Panc1 (cell line): ENCODE data around the gene ALG5. TPM values are rescaled to one million over a fixed set of nuclear protein-coding genes. Genes with fewer than 3 reads are reported as not detected.

Source experiments
- ATAC-seq: fragments of 200-7000 bp; cut with Tn5 transposase; 2 replicates; pipeline ENCODE4 v1.9.1; 2020; ENCODE audit warnings: mild to moderate bottlenecking, moderate library complexity
- BruUV-seq: library from RNA; stranded (reverse); fragments of 400-500 nt; replicated peaks from 2 replicates; lab custom pipeline; 2021; lab: Mats Ljungman, UMichigan
- CTCF ChIA-PET: fragments of 300-600 bp; sonication (Branson Sonifier 250); formaldehyde crosslinking; loops from one replicate; lab custom pipeline; 2022; ENCODE audit warnings: antibody characterized with exemption; lab: Charles Lee
- POLR2A ChIA-PET: fragments of 300-600 bp; sonication (Branson Sonifier 250); formaldehyde crosslinking; loops from one replicate; lab custom pipeline; 2022; ENCODE audit warnings: antibody characterized with exemption; lab: Charles Lee
- DNase-seq: peaks from one replicate; pipeline ENCODE4 v3.0.0-alpha.2; 2010; ENCODE audit warnings: low read depth, low spot score
- H3K27ac ChIP-seq: 2 replicates; pipeline ENCODE4 v1.5.1; 2011; ENCODE audit warnings: mild to moderate bottlenecking, low read length, inconsistent platforms
- H3K27me3 ChIP-seq: fragments of 200-500 bp; sonication (Bioruptor generic); 2 replicates; pipeline ENCODE4 v1.6.0; 2014; ENCODE audit warnings: low read length, inconsistent platforms; ENCODE audit not compliant: control insufficient read depth, insufficient read depth
- H3K36me3 ChIP-seq: fragments of 200-500 bp; sonication (Bioruptor generic); 2 replicates; pipeline ENCODE4 v1.5.1; 2014; ENCODE audit warnings: inconsistent platforms, mild to moderate bottlenecking, low read length, moderate library complexity; ENCODE audit not compliant: control insufficient read depth, insufficient read depth
- H3K4me1 ChIP-seq: 2 replicates; pipeline ENCODE4 v1.5.1; 2011; ENCODE audit warnings: inconsistent platforms, mild to moderate bottlenecking, low read length, moderate library complexity; ENCODE audit not compliant: control insufficient read depth, insufficient read depth
- H3K4me3 ChIP-seq, 2 experiments: 2 replicates each; pipeline ENCODE4 v1.5.1; 2011 to 2012; ENCODE audit warnings: low read depth in 2 of 2, low read length in 2 of 2, mild to moderate bottlenecking in 2 of 2, inconsistent platforms in 1 of 2, moderate library complexity in 1 of 2
- H3K9me3 ChIP-seq: fragments of 200-500 bp; sonication (Bioruptor generic); 2 replicates; pipeline ENCODE4 v1.5.1; 2014; ENCODE audit warnings: low read depth, mild to moderate bottlenecking, inconsistent platforms, low read length, moderate library complexity; ENCODE audit not compliant: control insufficient read depth, insufficient read depth
- POLR2AphosphoS5 ChIP-seq: IDR thresholded peaks from 2 replicates; pipeline ENCODE4 v1.6.1; 2012; ENCODE audit warnings: mild to moderate bottlenecking, low read depth, low read length, moderate library complexity
- SIN3A ChIP-seq: IDR thresholded peaks from 2 replicates; pipeline ENCODE4 v1.6.1; 2012; ENCODE audit warnings: low read depth, mild to moderate bottlenecking, low read length, moderate library complexity, borderline replicate concordance; ENCODE audit not compliant: insufficient read depth
- TCF7L2 ChIP-seq: IDR thresholded peaks from 2 replicates; pipeline ENCODE4 v1.6.1; 2011; ENCODE audit warnings: mild to moderate bottlenecking, low read depth, low read length, inconsistent platforms
- in situ Hi-C: cut with HindIII; loops from 2 replicates; pipeline ENCODE4 v1.10.0; 2016; ENCODE audit warnings: low sequenced_read_pairs, low pct_unique_long_range_greater_than_20kb
- intact Hi-C: fragments of 100-400 bp; cut with micrococcal nuclease; formaldehyde crosslinking; loops from one replicate; pipeline ENCODE4 v1.10.0; 2022; ENCODE audit not compliant: unreplicated experiment
- total RNA-seq: library from RNA; stranded (reverse); gene quantifications from one replicate; pipeline ENCODE4 v1.2.1, GENCODE V29; 2021; ENCODE audit not compliant: unreplicated experiment
- TF ChIP-seq, protein P1 (sequence below), 2 experiments: IDR thresholded peaks; 2 replicates each; pipeline ENCODE4 v1.6.1; 2011 to 2012; ENCODE audit warnings: low read depth in 2 of 2, control low read depth in 1 of 2, low read length in 1 of 2, mild to moderate bottlenecking in 1 of 2, moderate library complexity in 1 of 2; ENCODE audit not compliant: insufficient read depth in 1 of 2
- TF ChIP-seq, protein P2 (sequence below): fragments of 450-650 bp; IDR thresholded peaks from 2 replicates; pipeline ENCODE4 v1.5.1; 2017; ENCODE audit warnings: mild to moderate bottlenecking

The ALG5 gene
- total RNA-seq, 1 experiment from 2014 or later, result 19.3 TPM

DNA sequence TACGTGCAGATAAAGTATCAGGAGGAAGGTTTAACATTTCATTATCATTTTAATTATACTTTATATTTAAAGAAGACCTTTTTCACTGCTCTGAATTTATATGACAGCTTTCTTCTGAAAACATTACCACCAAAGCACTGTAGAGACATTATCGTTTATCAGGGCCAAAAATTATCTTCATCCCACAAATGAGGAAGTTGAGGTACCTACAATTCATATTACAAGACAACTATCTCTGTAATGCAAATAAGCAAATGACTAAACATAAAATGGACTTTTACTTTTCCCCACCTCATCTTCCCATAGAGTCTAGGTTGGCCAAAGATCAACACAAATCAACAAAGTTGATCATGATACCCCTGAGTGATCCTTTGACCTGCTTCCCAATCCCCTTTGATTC is 48.2 kb downstream of the ALG5 start:
- ATAC-seq (no peak), DNase-seq (no peak)
- no TSS peak for BruUV-seq
- CTCF ChIA-PET, result no interaction called here
- H3K27ac ChIP-seq, result no peak overlapping the region
- H3K36me3 ChIP-seq, result no peaks in the 10 kb centered on the region; the same call in 1 of the 2 replicates
- no peak overlapping the region for H3K4me3 ChIP-seq
- POLR2A ChIA-PET, result no interaction called here
- in situ Hi-C loops, result no loop called here
- intact Hi-C loops, result no loop called here
- no peaks in the 10 kb centered on the region for H3K27me3 ChIP-seq
- no peaks in the 10 kb centered on the region for H3K9me3 ChIP-seq
- TF ChIP-seq, protein P1, sequence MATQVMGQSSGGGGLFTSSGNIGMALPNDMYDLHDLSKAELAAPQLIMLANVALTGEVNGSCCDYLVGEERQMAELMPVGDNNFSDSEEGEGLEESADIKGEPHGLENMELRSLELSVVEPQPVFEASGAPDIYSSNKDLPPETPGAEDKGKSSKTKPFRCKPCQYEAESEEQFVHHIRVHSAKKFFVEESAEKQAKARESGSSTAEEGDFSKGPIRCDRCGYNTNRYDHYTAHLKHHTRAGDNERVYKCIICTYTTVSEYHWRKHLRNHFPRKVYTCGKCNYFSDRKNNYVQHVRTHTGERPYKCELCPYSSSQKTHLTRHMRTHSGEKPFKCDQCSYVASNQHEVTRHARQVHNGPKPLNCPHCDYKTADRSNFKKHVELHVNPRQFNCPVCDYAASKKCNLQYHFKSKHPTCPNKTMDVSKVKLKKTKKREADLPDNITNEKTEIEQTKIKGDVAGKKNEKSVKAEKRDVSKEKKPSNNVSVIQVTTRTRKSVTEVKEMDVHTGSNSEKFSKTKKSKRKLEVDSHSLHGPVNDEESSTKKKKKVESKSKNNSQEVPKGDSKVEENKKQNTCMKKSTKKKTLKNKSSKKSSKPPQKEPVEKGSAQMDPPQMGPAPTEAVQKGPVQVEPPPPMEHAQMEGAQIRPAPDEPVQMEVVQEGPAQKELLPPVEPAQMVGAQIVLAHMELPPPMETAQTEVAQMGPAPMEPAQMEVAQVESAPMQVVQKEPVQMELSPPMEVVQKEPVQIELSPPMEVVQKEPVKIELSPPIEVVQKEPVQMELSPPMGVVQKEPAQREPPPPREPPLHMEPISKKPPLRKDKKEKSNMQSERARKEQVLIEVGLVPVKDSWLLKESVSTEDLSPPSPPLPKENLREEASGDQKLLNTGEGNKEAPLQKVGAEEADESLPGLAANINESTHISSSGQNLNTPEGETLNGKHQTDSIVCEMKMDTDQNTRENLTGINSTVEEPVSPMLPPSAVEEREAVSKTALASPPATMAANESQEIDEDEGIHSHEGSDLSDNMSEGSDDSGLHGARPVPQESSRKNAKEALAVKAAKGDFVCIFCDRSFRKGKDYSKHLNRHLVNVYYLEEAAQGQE (IDR thresholded peaks at IDR 0.05; ENCODE audit: insufficient read depth in 1 of 2, low read depth in 2 of 2, low read length in 1 of 2), result no peak
- no peak for TF ChIP-seq POLR2AphosphoS5
- no peak for TF ChIP-seq TCF7L2
- H3K4me1 ChIP-seq, result no peaks in the 10 kb centered on the region

DNA sequence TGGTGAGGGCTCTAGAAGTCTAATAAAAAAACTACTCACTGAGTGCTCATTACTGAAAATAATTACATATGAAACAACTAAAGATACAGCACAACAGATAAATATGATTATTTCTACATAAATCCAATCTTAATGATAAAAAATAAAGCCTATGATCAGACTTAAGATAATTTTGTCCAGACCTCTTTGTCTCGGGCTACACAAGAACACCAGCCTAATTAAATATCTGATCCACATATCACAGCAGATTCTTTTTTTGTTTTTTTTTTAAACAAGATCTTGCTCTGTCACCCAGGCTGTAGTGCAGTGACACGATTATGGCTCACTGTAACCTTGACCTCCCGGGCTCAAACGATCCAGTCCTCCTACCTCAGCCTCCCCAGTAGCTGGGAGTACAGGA is 48.8 kb downstream of the ALG5 start:
- in situ Hi-C loops (no loop called here), intact Hi-C loops (no loop called here)
- POLR2A ChIA-PET, result no interaction called here
- CTCF ChIA-PET, result no interaction called here
- no peaks in the 10 kb centered on the region for H3K4me1 ChIP-seq
- H3K4me3 ChIP-seq, result no peak overlapping the region
- H3K27me3 ChIP-seq, result no peaks in the 10 kb centered on the region
- DNase-seq, result no peak
- no peak overlapping the region for H3K27ac ChIP-seq
- H3K9me3 ChIP-seq, result no peaks in the 10 kb centered on the region
- no TSS peak for BruUV-seq
- ATAC-seq, result no peak
- H3K36me3 ChIP-seq, result no peaks in the 10 kb centered on the region; the same call in 1 of the 2 replicates
- no peak for TF ChIP-seq SIN3A
- TF ChIP-seq, protein P1 (IDR thresholded peaks at IDR 0.05; ENCODE audit: insufficient read depth in 1 of 2, low read depth in 2 of 2, low read length in 1 of 2), result no peak
- TF ChIP-seq TCF7L2, result no peak
- no peak for TF ChIP-seq POLR2AphosphoS5
- TF ChIP-seq, protein P2, sequence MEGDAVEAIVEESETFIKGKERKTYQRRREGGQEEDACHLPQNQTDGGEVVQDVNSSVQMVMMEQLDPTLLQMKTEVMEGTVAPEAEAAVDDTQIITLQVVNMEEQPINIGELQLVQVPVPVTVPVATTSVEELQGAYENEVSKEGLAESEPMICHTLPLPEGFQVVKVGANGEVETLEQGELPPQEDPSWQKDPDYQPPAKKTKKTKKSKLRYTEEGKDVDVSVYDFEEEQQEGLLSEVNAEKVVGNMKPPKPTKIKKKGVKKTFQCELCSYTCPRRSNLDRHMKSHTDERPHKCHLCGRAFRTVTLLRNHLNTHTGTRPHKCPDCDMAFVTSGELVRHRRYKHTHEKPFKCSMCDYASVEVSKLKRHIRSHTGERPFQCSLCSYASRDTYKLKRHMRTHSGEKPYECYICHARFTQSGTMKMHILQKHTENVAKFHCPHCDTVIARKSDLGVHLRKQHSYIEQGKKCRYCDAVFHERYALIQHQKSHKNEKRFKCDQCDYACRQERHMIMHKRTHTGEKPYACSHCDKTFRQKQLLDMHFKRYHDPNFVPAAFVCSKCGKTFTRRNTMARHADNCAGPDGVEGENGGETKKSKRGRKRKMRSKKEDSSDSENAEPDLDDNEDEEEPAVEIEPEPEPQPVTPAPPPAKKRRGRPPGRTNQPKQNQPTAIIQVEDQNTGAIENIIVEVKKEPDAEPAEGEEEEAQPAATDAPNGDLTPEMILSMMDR, result no peak
